GM19463 (cell line): Measurements from ENCODE around the gene RGS13.
"Not testable (repeated sequence)": the region's sequence is repeated elsewhere in the genome, so short reads cannot be mapped to it uniquely, and the experiment has no call there.

ENCODE experiments used
- ATAC-seq: cut with Tn5 transposase; IDR thresholded peaks from one replicate; pipeline ENCODE4 v1.9.1; 2021; ENCODE audit warnings: mild to moderate bottlenecking, moderate library complexity; ENCODE audit not compliant: unreplicated experiment

RGS13 gene

GRCh38 chr1:192675716-192676115, 39.8 kb downstream of the RGS13 start:
- no peak for ATAC-seq

- ATAC-seq: no peak
These were observed 42.2 kb downstream of the RGS13 start for GRCh38 chr1:192678099-192678498.

- no peak for ATAC-seq
These were observed 46.4 kb downstream of the RGS13 start for GRCh38 chr1:192682335-192682734.

- not testable (repeated sequence) for ATAC-seq
These were observed 47.1 kb downstream of the RGS13 start for GRCh38 chr1:192683081-192683480.

GRCh38 chr1:192689459-192689858, 53.5 kb downstream of the RGS13 start:
- ATAC-seq: no peak

- ATAC-seq: no peak
These were observed 55.1 kb downstream of the RGS13 start for GRCh38 chr1:192691041-192691440.

- no peak for ATAC-seq
These were observed 60.1 kb downstream of the RGS13 start for GRCh38 chr1:192696082-192696481.

- no peak for ATAC-seq
These were observed 61.8 kb downstream of the RGS13 start for GRCh38 chr1:192697771-192698170.

GRCh38 chr1:192698731-192699130, 62.8 kb downstream of the RGS13 start:
- no peak for ATAC-seq

- ATAC-seq: no peak
These were observed 64.9 kb downstream of the RGS13 start for GRCh38 chr1:192700834-192701271.

GRCh38 chr1:192702212-192702902, 66.4 kb downstream of the RGS13 start:
- ATAC-seq: no peak

- ATAC-seq: peak; percentile 77
These were observed 67.6 kb downstream of the RGS13 start for GRCh38 chr1:192703283-192704206.

- ATAC-seq: no peak
These were observed 69.6 kb downstream of the RGS13 start for GRCh38 chr1:192705510-192705909.

GRCh38 chr1:192706936-192707335, 71.0 kb downstream of the RGS13 start:
- no peak for ATAC-seq

GRCh38 chr1:192707978-192708547, 72.1 kb downstream of the RGS13 start:
- ATAC-seq: no peak

GRCh38 chr1:192709544-192709943, 73.6 kb downstream of the RGS13 start:
- no peak for ATAC-seq
